ENCODE results near the gene GLT6D1.

DNA sequence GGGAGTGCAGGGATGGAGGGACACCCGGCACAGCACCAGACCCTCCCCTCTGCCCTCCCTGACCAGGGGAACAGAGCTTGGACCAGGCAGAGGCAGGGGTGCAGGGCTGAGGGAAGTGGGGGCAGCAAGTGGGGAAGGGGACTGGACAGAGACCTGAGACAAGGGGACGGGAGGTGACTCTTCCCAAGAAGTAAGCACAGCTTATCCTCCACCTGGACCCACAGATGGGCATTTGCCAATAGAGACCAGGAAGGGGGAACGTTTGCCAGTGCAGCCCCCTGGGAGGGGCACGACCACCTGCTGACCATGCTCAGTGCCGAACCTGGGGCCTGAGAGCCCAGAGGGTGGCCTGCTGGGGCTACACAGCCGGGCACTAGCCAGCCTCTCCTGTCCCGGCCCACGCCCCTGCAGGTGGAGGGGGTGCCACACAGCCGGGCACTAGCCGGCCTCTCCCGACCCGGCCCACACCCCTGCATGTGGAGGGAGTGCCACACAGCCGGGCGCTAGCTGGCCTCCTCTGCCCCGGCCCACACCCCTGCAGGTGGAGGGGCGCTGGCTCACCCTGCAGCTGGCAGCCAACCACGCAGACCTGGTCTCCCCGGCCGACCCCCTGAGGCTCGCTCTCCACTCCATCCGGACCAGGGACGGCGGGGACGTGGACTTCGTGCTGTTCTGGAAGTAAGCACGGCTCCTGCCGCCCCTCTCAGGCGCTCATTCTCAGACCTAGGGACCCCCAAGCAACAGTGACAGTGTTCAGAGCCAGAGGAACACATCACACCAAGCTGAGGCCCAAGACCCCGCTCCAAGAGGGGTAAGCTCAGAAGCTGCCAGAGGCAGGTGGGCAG is 24.3 kb downstream of the GLT6D1 start:
- TF ChIP-seq, protein P1, sequence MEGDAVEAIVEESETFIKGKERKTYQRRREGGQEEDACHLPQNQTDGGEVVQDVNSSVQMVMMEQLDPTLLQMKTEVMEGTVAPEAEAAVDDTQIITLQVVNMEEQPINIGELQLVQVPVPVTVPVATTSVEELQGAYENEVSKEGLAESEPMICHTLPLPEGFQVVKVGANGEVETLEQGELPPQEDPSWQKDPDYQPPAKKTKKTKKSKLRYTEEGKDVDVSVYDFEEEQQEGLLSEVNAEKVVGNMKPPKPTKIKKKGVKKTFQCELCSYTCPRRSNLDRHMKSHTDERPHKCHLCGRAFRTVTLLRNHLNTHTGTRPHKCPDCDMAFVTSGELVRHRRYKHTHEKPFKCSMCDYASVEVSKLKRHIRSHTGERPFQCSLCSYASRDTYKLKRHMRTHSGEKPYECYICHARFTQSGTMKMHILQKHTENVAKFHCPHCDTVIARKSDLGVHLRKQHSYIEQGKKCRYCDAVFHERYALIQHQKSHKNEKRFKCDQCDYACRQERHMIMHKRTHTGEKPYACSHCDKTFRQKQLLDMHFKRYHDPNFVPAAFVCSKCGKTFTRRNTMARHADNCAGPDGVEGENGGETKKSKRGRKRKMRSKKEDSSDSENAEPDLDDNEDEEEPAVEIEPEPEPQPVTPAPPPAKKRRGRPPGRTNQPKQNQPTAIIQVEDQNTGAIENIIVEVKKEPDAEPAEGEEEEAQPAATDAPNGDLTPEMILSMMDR (IDR thresholded peaks at IDR 0.05; ENCODE audit: insufficient read depth, low read length, poor library complexity, severe bottlenecking) = no peak
- TF ChIP-seq EZH2phosphoT487 (conservative IDR thresholded peaks at IDR 0.05; ENCODE audit: low read length) = no peak

Data from SU-DHL-6 (cell line).